H1 (cell line): ENCODE results near the gene SCN7A. TPM values are rescaled to one million over a fixed set of nuclear protein-coding genes. Genes with fewer than 3 reads are reported as not detected.

Experiments
- BRCA1 ChIP-seq: IDR thresholded peaks from 2 replicates; pipeline ENCODE4 v1.6.1; 2012; ENCODE audit warnings: low read depth, low read length, improper control_type of control experiment
- EGR1 ChIP-seq: IDR thresholded peaks from 2 replicates; pipeline ENCODE4 v1.6.1; 2011; ENCODE audit warnings: low read depth, low read length, borderline replicate concordance
- JUN ChIP-seq: IDR thresholded peaks from 2 replicates; pipeline ENCODE4 v1.6.1; 2011; ENCODE audit warnings: low read depth, mild to moderate bottlenecking, improper control_type of control experiment, low read length
- polyA plus RNA-seq, 7 experiments: library from polyadenylated mRNA; depleted of rRNA in 3 of 7; stranded (reverse) in 5 of 7; unstranded in 2 of 7; fragments of >200 nt in 5 of 7; fragments of 200-250 nt in 2 of 7; gene quantifications; 1 replicate in 5 of 7; 2 replicates in 1 of 7; 4 replicates in 1 of 7; pipeline versions ENCODE4 v1.2.1 to v1.2.3, GENCODE V29; 2011 to 2013; ENCODE audit warnings: missing spikeins in 2 of 7, mixed read lengths in 2 of 7
- total RNA-seq: library from RNA; stranded (reverse); fragmentation: NEBNext Ultra II Directional; extraction: Animal tissue kit (Norgen Biotek cat#: 25700); gene quantifications from 2 replicates; pipeline ENCODE4 v1.2.1, GENCODE V29; 2021
- TF ChIP-seq, protein P1 (sequence below): IDR thresholded peaks from 2 replicates; pipeline ENCODE4 v1.6.1; 2011; ENCODE audit warnings: low read length, improper control_type of control experiment

Gene SCN7A
- total and polyA plus RNA-seq, 2 of the 8 experiments (the other 6 are each of a cell fraction or from before 2014, with no cell fraction given) = 0.09 to 0.19 TPM

DNA sequence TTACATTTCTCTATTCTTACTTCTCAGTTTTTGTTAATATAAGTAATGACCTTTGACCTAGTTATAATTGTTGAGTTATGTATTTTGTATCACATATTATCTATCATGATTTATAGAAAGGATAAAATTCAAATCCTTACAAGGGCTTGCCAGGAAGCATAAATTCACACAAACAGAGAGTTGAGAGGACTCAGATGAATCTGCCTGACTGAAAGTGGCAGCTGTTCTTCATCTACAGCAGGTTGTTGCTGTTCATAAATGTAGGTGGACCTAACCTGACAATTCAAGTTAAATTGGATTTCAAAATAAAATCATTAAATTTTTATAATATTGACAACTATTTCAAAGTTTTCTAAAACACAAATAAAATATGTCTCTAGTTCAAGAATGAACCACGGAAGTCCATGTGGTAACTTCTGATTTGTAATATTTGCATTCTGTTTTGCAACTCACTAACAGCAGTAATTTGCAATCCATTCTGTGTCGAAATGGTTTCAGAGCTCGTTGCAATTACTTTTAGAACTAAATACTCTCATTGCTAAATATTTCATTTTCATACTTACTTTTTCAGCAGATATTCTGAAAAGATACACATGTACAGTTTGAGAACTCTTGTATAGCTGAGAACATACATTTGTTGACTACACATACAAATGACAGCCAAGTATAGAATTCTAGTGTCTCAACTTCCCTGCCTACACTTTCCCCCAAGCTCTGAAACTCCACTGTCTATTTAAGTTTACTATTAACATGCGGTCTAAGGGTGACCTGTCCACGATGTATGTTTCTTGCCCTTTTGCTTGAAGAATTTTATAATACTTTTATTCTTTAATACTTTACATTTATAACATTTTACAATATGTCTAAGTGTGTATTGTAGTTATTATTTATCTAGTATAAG is 25.7 kb downstream of the SCN7A start (continued):
- TF ChIP-seq, protein P1, sequence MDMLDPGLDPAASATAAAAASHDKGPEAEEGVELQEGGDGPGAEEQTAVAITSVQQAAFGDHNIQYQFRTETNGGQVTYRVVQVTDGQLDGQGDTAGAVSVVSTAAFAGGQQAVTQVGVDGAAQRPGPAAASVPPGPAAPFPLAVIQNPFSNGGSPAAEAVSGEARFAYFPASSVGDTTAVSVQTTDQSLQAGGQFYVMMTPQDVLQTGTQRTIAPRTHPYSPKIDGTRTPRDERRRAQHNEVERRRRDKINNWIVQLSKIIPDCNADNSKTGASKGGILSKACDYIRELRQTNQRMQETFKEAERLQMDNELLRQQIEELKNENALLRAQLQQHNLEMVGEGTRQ = no peak
- TF ChIP-seq EGR1 (no peak), BRCA1 (no peak), JUN (no peak)
- TF ChIP-seq, all 59 proteins: peak for 0
